HEK293T (cell line): ENCODE data around the gene GPATCH3.
A peak's percentile ranks its signal among the peaks of the same experiment; 100 is the strongest.

ENCODE experiments used
- CTCF ChIA-PET: fragments of 350-600 bp; formaldehyde crosslinking; extraction: SDS; loops from one replicate; lab custom pipeline; 2021; ENCODE audit warnings: antibody characterized with exemption, inconsistent platforms; lab: Yijun Ruan, JAX
- POLR2A ChIA-PET: fragments of 350-600 bp; formaldehyde crosslinking; extraction: SDS; loops from one replicate; lab custom pipeline; 2020; ENCODE audit warnings: antibody characterized with exemption, inconsistent platforms; lab: Yijun Ruan, JAX
- DNase-seq: peaks from one replicate; pipeline ENCODE4 v3.0.0; 2012; ENCODE audit warnings: mixed read lengths; ENCODE audit errors: extremely low spot score
- ARNT ChIP-seq: fragments of 450-650 bp; IDR thresholded peaks from 2 replicates; pipeline ENCODE4 v1.6.1; 2017; ENCODE audit warnings: mild to moderate bottlenecking
- BHLHE40 ChIP-seq: fragments of 450-650 bp; IDR thresholded peaks from 2 replicates; pipeline ENCODE4 v1.6.1; 2016; ENCODE audit warnings: mild to moderate bottlenecking, moderate library complexity, borderline replicate concordance
- CTBP1 ChIP-seq: fragments of 450-650 bp; IDR thresholded peaks from 2 replicates; pipeline ENCODE4 v1.6.1; 2016; ENCODE audit warnings: borderline replicate concordance
- ELF4 ChIP-seq: fragments of 450-650 bp; IDR thresholded peaks from 2 replicates; pipeline ENCODE4 v1.6.1; 2017; ENCODE audit warnings: antibody characterized with exemption
- FOXA1 ChIP-seq: fragments of 450-650 bp; IDR thresholded peaks from 2 replicates; pipeline ENCODE4 v1.6.1; 2016; ENCODE audit warnings: mild to moderate bottlenecking
- FOXK2 ChIP-seq: fragments of 450-650 bp; IDR thresholded peaks from 2 replicates; pipeline ENCODE4 v1.6.1; 2016; ENCODE audit warnings: mild to moderate bottlenecking
- FOXM1 ChIP-seq: fragments of 450-650 bp; IDR thresholded peaks from 2 replicates; pipeline ENCODE4 v1.6.1; 2017; ENCODE audit warnings: mild to moderate bottlenecking, borderline replicate concordance
- HDGF ChIP-seq: fragments of 450-650 bp; IDR thresholded peaks from 2 replicates; pipeline ENCODE4 v1.6.1; 2017; ENCODE audit warnings: antibody characterized with exemption, borderline replicate concordance
- L3MBTL2 ChIP-seq: fragments of 450-650 bp; conservative IDR thresholded peaks from 2 replicates; pipeline ENCODE4 v1.6.1; 2016; ENCODE audit warnings: mild to moderate bottlenecking
- LEF1 ChIP-seq: fragments of 450-650 bp; IDR thresholded peaks from 2 replicates; pipeline ENCODE4 v1.6.1; 2017; ENCODE audit warnings: mild to moderate bottlenecking, borderline replicate concordance
- NFRKB ChIP-seq: fragments of 450-650 bp; IDR thresholded peaks from 2 replicates; pipeline ENCODE4 v1.6.1; 2016; ENCODE audit warnings: mild to moderate bottlenecking, moderate library complexity
- PKNOX1 ChIP-seq: fragments of 450-650 bp; IDR thresholded peaks from 2 replicates; pipeline ENCODE4 v1.6.1; 2016
- SP1 ChIP-seq: fragments of 450-650 bp; IDR thresholded peaks from 2 replicates; pipeline ENCODE4 v1.6.1; 2017
- SUZ12 ChIP-seq: fragments of 450-650 bp; IDR thresholded peaks from 2 replicates; pipeline ENCODE4 v1.6.1; 2016; ENCODE audit warnings: mild to moderate bottlenecking
- TARDBP ChIP-seq: fragments of 450-650 bp; IDR thresholded peaks from 2 replicates; pipeline ENCODE4 v1.6.1; 2016
- ZNF384 ChIP-seq: fragments of 450-650 bp; IDR thresholded peaks from 2 replicates; pipeline ENCODE4 v1.6.1; 2016

Gene GPATCH3

GRCh38 chr1:26922431-26922729 lies 22.1 kb upstream of the GPATCH3 start:
- TF ChIP-seq BHLHE40 (no peak), SP1 (no peak), TARDBP (no peak), SUZ12 (no peak), ELF4 (no peak), L3MBTL2 (no peak), NFRKB (no peak), FOXK2 (no peak), PKNOX1 (no peak), CTBP1 (no peak), ARNT (no peak), FOXM1 (no peak), LEF1 (no peak), HDGF (no peak), ZNF384 (no peak), FOXA1 (no peak)
- POLR2A ChIA-PET, result interaction anchor here (0.9 to 1.4 kb wide), 2 partner anchors 18 to 22 kb away, joined by 3 to 4 read pairs; partner anchors contain the start of gene GPATCH3
- CTCF ChIA-PET, result no interaction called here

GRCh38 chr1:26921540-26922430 lies 21.5 kb upstream of the GPATCH3 start, which contains the start of gene NUDC:
NUDC (plus strand) TSS chr1:26921743; CDS start chr1:26921849, 106 bp downstream.
- peak; percentile 97 for DNase-seq
- CTCF ChIA-PET, result no interaction called here
- TF ChIP-seq LEF1, result no peak
- TF ChIP-seq FOXM1, result no peak
- no peak for TF ChIP-seq ELF4
- no peak for TF ChIP-seq HDGF
- no peak for TF ChIP-seq ARNT
- TF ChIP-seq BHLHE40, result no peak
- TF ChIP-seq PKNOX1, result peak; percentile 96
- TF ChIP-seq TARDBP, result no peak
- peak; percentile 94 for TF ChIP-seq L3MBTL2
- POLR2A ChIA-PET, result interaction anchor here (0.9 to 1.5 kb wide), 3 partner anchors 17 to 57 kb away, joined by 3 to 4 read pairs (median 4); partner anchors contain the start of gene GPATCH3

More at GRCh38 chr1:26922431-26922729, 22.1 kb upstream of the GPATCH3 start:
- no peak for DNase-seq

- TF ChIP-seq ZNF384 (no peak), FOXM1 (no peak), LEF1 (no peak), CTBP1 (no peak), ARNT (no peak), TARDBP (no peak), L3MBTL2 (no peak), HDGF (no peak), SUZ12 (no peak), ELF4 (no peak), NFRKB (no peak), FOXA1 (no peak), PKNOX1 (no peak), SP1 (no peak), FOXK2 (no peak), BHLHE40 (no peak)
- no peak for DNase-seq
- POLR2A ChIA-PET, result interaction anchor here (1.4 to 1.5 kb wide), 2 partner anchors 21 to 56 kb away, joined by 3 to 4 read pairs; partner anchors contain the start of gene GPATCH3
- CTCF ChIA-PET, result no interaction called here
Measured at GRCh38 chr1:26921126-26921539, 20.9 kb upstream of the GPATCH3 start.

- ChIA-PET POLR2A (interaction anchor here (4.6 kb wide), 1 partner anchor 16 kb away, joined by 31 read pairs; the partner anchor contains the start of gene GPATCH3), CTCF (interaction anchor here (0.9 kb wide), 1 partner anchor 106 kb away, joined by 3 read pairs; no protein-coding TSS in a partner anchor)
- no peak for DNase-seq
- no peak for TF ChIP-seq TARDBP
- no peak for TF ChIP-seq CTBP1
- no peak for TF ChIP-seq SP1
- no peak for TF ChIP-seq ZNF384
- no peak for TF ChIP-seq L3MBTL2
- no peak for TF ChIP-seq PKNOX1
- no peak for TF ChIP-seq BHLHE40
- TF ChIP-seq FOXM1, result no peak
- no peak for TF ChIP-seq NFRKB
- TF ChIP-seq HDGF, result no peak
- TF ChIP-seq FOXK2, result no peak
- no peak for TF ChIP-seq LEF1
- no peak for TF ChIP-seq FOXA1
- TF ChIP-seq SUZ12, result no peak
- no peak for TF ChIP-seq ELF4
Measured at GRCh38 chr1:26915204-26915842, 15.1 kb upstream of the GPATCH3 start.
